ENCODE measurements around the gene HINFP. TPM values are rescaled to one million over a fixed set of nuclear protein-coding genes. Genes with fewer than 3 reads are reported as not detected.

The HINFP gene
- total and polyA plus RNA-seq, 2 of the 8 experiments (the other 6 are each of a cell fraction or from before 2014, with no cell fraction given), result 35.0 to 37.3 TPM

- Histone ChIP-seq H3K9ac (replicated peaks in 1 of 4; ENCODE audit: extremely low read depth in 1 of 4, low read depth in 3 of 4, low read length in 3 of 4) (peak within 1 kb of the TSS in 2 of 4 experiments; percentile 53 to 69; a peak in 5 of 7 replicates), H3K27ac (ENCODE audit: low read depth, low read length) (no peak within 1 kb of the TSS), H3K4me2 (ENCODE audit: insufficient read depth in 1 of 2, low read depth in 2 of 2, low read length in 2 of 2) (peak within 1 kb of the TSS; percentile 88 to 97), H2AK5ac (ENCODE audit: low read depth, low read length) (no peak within 1 kb of the TSS), H2BK5ac (ENCODE audit: low read depth, low read length) (peak within 1 kb of the TSS; percentile 22; the same call in 1 of the 2 replicates), H3K79me2 (ENCODE audit: control insufficient read depth in 1 of 2, insufficient read depth in 2 of 2, low read length in 2 of 2) (no peaks in the 10 kb centered on the region), H3K4ac (replicated peaks; ENCODE audit: insufficient read length, low read depth, low read length) (no peak within 1 kb of the TSS), H3K4me3 (ENCODE audit: extremely low read depth in 1 of 4, insufficient read depth in 2 of 4, low read depth in 3 of 4, low read length in 4 of 4) (peak within 1 kb of the TSS; percentile 71 to 83 (median 75)), H3K18ac (ENCODE audit: extremely low read depth, low read length) (peak within 1 kb of the TSS; percentile 42; the same call in 1 of the 2 replicates), H4K20me1 (replicated peaks in 1 of 2; ENCODE audit: control insufficient read depth in 1 of 2, insufficient read depth in 2 of 2, low read length in 2 of 2) (peaks cover 0 to 4% of the 10 kb centered on the region in 2 experiments), H2BK12ac (ENCODE audit: low read depth, low read length) (peak within 1 kb of the TSS; percentile 79; the same call in 1 of the 2 replicates), H4K5ac (ENCODE audit: insufficient read length, low read depth, low read length) (peak within 1 kb of the TSS; percentile 32), H3K4me1 (replicated peaks in 1 of 4; ENCODE audit: control insufficient read depth in 3 of 4, insufficient read depth in 4 of 4, low read length in 3 of 4) (peaks cover 3 to 20% (median 5%) of the 10 kb centered on the region in 4 experiments), H3K23me2 (ENCODE audit: low read depth, low read length) (peaks cover 19% of the 10 kb centered on the region), H3K56ac (replicated peaks; ENCODE audit: insufficient read length, low read depth, low read length) (no peak within 1 kb of the TSS), H4K8ac (ENCODE audit: extremely low read depth, insufficient read depth, low read length) (no peak within 1 kb of the TSS), H3K79me1 (ENCODE audit: low read depth, low read length) (peaks cover 2% of the 10 kb centered on the region; the same call in 1 of the 2 replicates), H2BK120ac (replicated peaks; ENCODE audit: low read depth, low read length) (no peak within 1 kb of the TSS), H4K91ac (replicated peaks; ENCODE audit: insufficient read length, low read length) (no peak within 1 kb of the TSS), H3K36me3 (ENCODE audit: control insufficient read depth in 2 of 4, insufficient read depth in 4 of 4, low read length in 3 of 4) (no peaks in the 10 kb centered on the region; a peak in 1 of 8 replicates), H2BK15ac (ENCODE audit: low read length) (0 out of 2 replicates have a peak within 1 kb of the TSS, but pooled peaks have one; percentile 36), H2BK20ac (ENCODE audit: low read length) (no peak within 1 kb of the TSS), H3K9me3 (ENCODE audit: insufficient read depth in 2 of 2, low read depth in 1 of 2, low read length in 1 of 2) (no peaks in the 10 kb centered on the region), H3K14ac (ENCODE audit: insufficient read length) (no peak within 1 kb of the TSS), H3K23ac (ENCODE audit: insufficient read length) (no peak within 1 kb of the TSS), H3K27me3 (replicated peaks in 1 of 4; ENCODE audit: control insufficient read depth in 3 of 4, extremely low read depth in 1 of 4, insufficient read depth in 3 of 4, low read length in 3 of 4) (peaks cover 2 to 20% (median 15%) of the 10 kb centered on the region in 4 experiments), H2AFZ (ENCODE audit: low read length) (peak within 1 kb of the TSS; percentile 96)
- DNase-seq (ENCODE audit: low read depth in 1 of 2, low spot score in 2 of 2) (peak in 1 of 2 experiments; percentile 85), FAIRE-seq (no peak)
- POLR2A ChIA-PET (ENCODE audit: partially characterized antibody), result interaction anchor here (0.7 to 10.6 kb wide), 15 partner anchors 8 to 227 kb away, joined by 3 to 139 read pairs (median 6); partner anchors contain the start of genes HINFP, HMBS, HYOU1 and NLRX1
- WGBS, 2 experiments (ENCODE audit: extremely low coverage in 1 of 2, insufficient coverage in 1 of 2, insufficient read length in 1 of 2, insufficient replicate concordance in 2 of 2, low coverage in 1 of 2, low lambda C conversion rate in 2 of 2, missing lambda C conversion rate in 1 of 2), result 9% methylated on average over 31 of the region's 49 CpGs; no CpG with 5 or more reads in 1 of the 2 experiments
- CTCF ChIA-PET (ENCODE audit: partially characterized antibody), result interaction anchor here (0.9 to 4.0 kb wide), 11 partner anchors 11 to 267 kb away, joined by 3 to 26 read pairs (median 4); partner anchors contain the start of gene HINFP
- no peak for TF ChIP-seq SIX5 (IDR thresholded peaks at IDR 0.05; ENCODE audit: low read depth, low read length)
- TF ChIP-seq SIN3A (conservative IDR thresholded peaks at IDR 0.05 in 1 of 2, IDR thresholded peaks at IDR 0.05 in 1 of 2; ENCODE audit: low read depth in 1 of 2, low read length in 2 of 2), result peak in 1 of 2 experiments; percentile 29; a peak in 2 of 4 replicates
- TF ChIP-seq ZNF274 (IDR thresholded peaks at IDR 0.05; ENCODE audit: borderline replicate concordance, extremely low read depth, low read length), result no peak
- TF ChIP-seq HDAC2 (IDR thresholded peaks at IDR 0.05; ENCODE audit: borderline replicate concordance in 1 of 2, low read depth in 2 of 2, low read length in 2 of 2), result no peak
- TF ChIP-seq SRF (IDR thresholded peaks at IDR 0.05; ENCODE audit: low read depth, low read length), result no peak
- 0 out of 2 replicates have a peak, but pooled peaks have one; percentile 9 for TF ChIP-seq CREB1 (IDR thresholded peaks at IDR 0.05)
- TF ChIP-seq EGR1 (IDR thresholded peaks at IDR 0.05; ENCODE audit: borderline replicate concordance, low read depth, low read length), result no peak
- TF ChIP-seq RFX5 (IDR thresholded peaks at IDR 0.05; ENCODE audit: borderline replicate concordance, low read depth, low read length), result no peak
- TF ChIP-seq BCL11A (IDR thresholded peaks at IDR 0.05; ENCODE audit: low read depth in 2 of 2, low read length in 2 of 2), result no peak
Observed at GRCh38 chr11:119106564-119107537, 14.5 kb upstream of the HINFP start, which contains the start of gene C2CD2L. Gene C2CD2L, plus strand, starts transcription at chr11:119107344. Its CDS starts 398 bp downstream, at chr11:119107742.

Measured in H1 (cell line).